Neutrophil (primary cell): ENCODE results near the gene RNF186.
"Not testable (repeated sequence)": the region's sequence is repeated elsewhere in the genome, so short reads cannot be mapped to it uniquely, and the experiment has no call there.

Experiments
- H3K27ac ChIP-seq: fragments of 200-600 bp; sonication (generic); 2 replicates; pipeline ENCODE4 v1.5.1; 2016; ENCODE audit warnings: mild to moderate bottlenecking, moderate library complexity
- H3K27me3 ChIP-seq: fragments of 200-600 bp; sonication (generic); 2 replicates; pipeline ENCODE4 v1.6.0; 2016; ENCODE audit warnings: mild to moderate bottlenecking
- H3K36me3 ChIP-seq: fragments of 200-600 bp; sonication (generic); 2 replicates; pipeline ENCODE4 v1.5.1; 2017
- H3K4me1 ChIP-seq, 2 experiments: fragments of 200-600 bp in 1 of 2; sonication (generic) in 1 of 2; 1 replicate in 1 of 2; 2 replicates in 1 of 2; pipeline versions ENCODE4 v1.5.1 to v1.6.1; 2013 to 2016; ENCODE audit warnings: low read depth in 1 of 2, low read length in 1 of 2, mild to moderate bottlenecking in 1 of 2, moderate library complexity in 1 of 2; ENCODE audit not compliant: control insufficient read depth in 1 of 2, insufficient read depth in 1 of 2
- H3K4me3 ChIP-seq, 2 experiments: fragments of 200-600 bp in 1 of 2; sonication (generic) in 1 of 2; 1 replicate in 1 of 2; 2 replicates in 1 of 2; pipeline ENCODE4 v1.5.1; 2013 to 2016; ENCODE audit warnings: low read depth in 1 of 2, low read length in 1 of 2, mild to moderate bottlenecking in 1 of 2, moderate library complexity in 1 of 2
- H3K9me3 ChIP-seq: fragments of 200-600 bp; sonication (generic); 2 replicates; pipeline ENCODE4 v1.5.1; 2016
- TF ChIP-seq, protein P1 (sequence below): fragments of 200-600 bp; sonication (generic); IDR thresholded peaks from 2 replicates; pipeline ENCODE4 v1.5.1; 2016; ENCODE audit warnings: antibody characterized with exemption

RNF186 gene

DNA sequence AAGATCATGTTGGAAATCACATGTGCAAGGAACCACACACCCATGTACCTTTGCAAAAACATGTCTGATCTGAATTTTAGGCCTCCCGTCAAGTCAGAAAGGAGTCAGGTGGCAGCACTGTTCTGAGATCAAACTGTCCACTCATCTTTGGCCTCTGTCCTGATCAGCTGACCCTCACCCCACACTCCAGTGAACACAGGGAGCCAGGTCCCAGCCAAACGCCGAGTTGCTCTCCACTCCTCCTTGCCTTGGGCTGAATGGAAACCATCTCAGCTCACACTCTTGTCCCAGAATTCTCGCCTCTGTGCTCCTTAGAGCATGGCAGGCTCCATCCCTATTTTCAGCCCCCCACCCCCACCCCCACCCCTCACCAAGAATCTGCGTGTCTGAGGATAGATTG lies 4.6 kb upstream of the RNF186 start:
- Histone ChIP-seq H3K4me3 (no peak overlapping the region), H3K36me3 (no peaks in the 10 kb centered on the region), H3K27me3 (peaks cover 18% of the 10 kb centered on the region), H3K9me3 (no peaks in the 10 kb centered on the region), H3K27ac (no peak overlapping the region), H3K4me1 (no peaks in the 10 kb centered on the region)
- TF ChIP-seq, protein P1, sequence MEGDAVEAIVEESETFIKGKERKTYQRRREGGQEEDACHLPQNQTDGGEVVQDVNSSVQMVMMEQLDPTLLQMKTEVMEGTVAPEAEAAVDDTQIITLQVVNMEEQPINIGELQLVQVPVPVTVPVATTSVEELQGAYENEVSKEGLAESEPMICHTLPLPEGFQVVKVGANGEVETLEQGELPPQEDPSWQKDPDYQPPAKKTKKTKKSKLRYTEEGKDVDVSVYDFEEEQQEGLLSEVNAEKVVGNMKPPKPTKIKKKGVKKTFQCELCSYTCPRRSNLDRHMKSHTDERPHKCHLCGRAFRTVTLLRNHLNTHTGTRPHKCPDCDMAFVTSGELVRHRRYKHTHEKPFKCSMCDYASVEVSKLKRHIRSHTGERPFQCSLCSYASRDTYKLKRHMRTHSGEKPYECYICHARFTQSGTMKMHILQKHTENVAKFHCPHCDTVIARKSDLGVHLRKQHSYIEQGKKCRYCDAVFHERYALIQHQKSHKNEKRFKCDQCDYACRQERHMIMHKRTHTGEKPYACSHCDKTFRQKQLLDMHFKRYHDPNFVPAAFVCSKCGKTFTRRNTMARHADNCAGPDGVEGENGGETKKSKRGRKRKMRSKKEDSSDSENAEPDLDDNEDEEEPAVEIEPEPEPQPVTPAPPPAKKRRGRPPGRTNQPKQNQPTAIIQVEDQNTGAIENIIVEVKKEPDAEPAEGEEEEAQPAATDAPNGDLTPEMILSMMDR: no peak

DNA sequence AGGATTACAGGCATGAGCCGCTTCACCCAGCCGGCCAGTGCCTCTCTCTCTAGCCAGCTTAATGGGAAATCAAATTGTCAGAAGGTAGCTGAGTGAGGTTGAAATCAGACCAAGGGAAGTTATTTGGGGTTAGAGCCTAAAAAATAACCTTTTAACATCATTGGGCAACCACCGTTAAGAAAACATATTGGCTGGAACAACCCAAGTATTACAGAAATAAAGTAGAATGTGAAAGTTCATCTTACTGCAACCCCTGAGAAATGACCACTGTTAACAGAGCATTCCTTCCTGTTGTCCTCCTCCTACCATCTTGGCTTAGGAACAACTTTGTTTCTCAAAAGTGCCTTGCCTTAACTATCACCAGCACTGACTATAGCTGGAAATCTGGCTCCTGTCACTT lies 3.2 kb upstream of the RNF186 start:
- TF ChIP-seq, protein P1: no peak
- no peak overlapping the region for H3K27ac ChIP-seq
- peaks cover 14% of the 10 kb centered on the region for H3K27me3 ChIP-seq
- no peaks in the 10 kb centered on the region for H3K9me3 ChIP-seq
- H3K4me1 ChIP-seq: no peaks in the 10 kb centered on the region
- H3K36me3 ChIP-seq: no peaks in the 10 kb centered on the region
- H3K4me3 ChIP-seq: no peak overlapping the region

DNA sequence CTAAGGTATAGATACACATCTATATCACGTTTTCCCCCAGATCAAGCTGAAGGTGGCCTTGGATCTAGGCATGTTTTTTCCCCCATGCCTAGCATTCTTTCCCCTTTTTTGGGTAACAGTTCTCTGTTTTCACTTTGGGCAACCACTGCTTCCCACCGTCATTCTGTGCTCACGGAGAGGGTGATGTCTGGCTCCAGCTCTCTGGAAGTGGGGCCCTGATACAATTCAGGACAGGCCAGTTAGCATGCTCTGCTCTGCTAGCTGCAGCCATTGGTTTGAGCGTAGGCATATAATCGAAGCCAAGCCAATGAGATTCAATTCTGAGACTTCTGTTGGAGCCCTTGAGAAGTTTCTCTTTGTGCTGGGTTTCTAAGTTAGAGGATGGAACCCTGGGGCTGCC lies 2.1 kb upstream of the RNF186 start:
- H3K4me3 ChIP-seq: no peak overlapping the region
- TF ChIP-seq, protein P1: no peak
- no peak overlapping the region for H3K27ac ChIP-seq
- H3K27me3 ChIP-seq: peaks cover 11% of the 10 kb centered on the region
- no peaks in the 10 kb centered on the region for H3K9me3 ChIP-seq
- no peaks in the 10 kb centered on the region for H3K4me1 ChIP-seq
- H3K36me3 ChIP-seq: no peaks in the 10 kb centered on the region

- not testable (repeated sequence) for H3K4me1 ChIP-seq, H3K27me3 ChIP-seq, H3K27ac ChIP-seq, H3K9me3 ChIP-seq, H3K4me3 ChIP-seq, H3K36me3 ChIP-seq
Observed at GRCh38 chr1:19816737-19817086, 1.6 kb upstream of the RNF186 start.

DNA sequence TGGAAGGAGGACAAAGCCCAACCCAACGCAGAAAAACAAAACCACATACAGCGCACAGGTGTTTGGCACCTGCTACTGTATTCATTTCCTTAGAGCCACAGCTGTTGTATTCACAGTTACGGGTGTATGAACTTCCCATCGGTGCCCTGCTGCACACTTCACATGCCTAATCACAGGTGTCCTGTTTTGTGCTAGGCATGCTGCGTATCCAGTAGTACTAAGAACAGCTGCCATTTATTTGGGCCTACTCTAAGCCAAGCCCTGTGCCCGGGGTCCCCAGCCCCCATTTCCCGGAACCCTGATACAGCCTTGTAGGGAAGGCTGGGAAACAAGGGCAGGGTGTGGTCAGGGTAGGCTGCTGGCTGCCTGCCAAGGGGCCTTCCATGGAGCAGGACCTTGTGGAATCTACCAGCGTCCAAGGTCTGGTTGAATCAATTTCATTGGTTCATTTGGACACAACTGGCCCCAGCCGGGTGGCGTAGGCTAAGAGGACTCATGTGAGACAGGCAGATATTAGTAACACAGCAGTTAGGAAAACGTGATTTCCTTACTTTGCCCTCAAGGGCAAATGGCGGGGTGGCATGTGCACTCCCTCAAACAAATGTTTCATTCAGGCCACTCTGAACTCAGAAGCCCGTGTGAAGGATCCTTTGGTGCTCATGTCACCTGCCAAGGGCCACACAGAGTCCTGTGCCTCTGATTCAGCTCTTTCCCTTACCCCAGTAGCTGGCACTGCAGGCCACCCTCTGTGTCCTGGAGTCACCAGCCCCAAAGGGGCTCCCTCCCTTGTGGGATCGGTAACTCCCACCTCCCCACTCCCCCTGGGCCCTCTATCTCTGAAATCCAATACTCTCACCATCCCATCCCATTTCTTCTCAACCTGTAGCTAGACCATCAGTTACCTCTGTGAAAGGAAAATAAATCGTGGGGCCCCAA lies 986 bp upstream of the RNF186 start:
- TF ChIP-seq, protein P1: no peak
- Histone ChIP-seq H3K27ac (no peak overlapping the region), H3K36me3 (no peaks in the 10 kb centered on the region), H3K9me3 (no peaks in the 10 kb centered on the region), H3K4me3 (no peak overlapping the region), H3K27me3 (no peaks in the 10 kb centered on the region), H3K4me1 (no peaks in the 10 kb centered on the region)

DNA sequence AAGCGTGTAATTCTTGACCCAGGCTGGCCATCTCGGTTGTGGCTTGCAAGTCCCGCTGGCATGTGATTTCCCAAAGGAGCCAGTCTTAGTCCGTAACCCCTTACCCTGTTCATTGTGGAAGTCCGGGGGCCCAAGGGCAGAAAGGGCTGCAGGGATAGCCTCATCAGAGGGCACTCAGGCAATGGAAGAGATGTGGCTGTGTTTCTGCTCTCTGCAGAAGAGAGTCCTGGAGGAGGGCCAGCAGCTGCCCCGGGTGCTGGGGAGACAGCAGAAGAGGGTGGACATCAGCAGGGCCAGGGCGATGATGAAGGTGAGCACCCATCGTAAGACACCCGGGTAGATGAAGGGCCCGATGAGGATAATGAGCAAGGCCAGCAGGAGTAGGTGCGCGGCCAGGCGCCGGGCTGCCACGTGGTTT lies 830 bp downstream of the RNF186 start:
- Histone ChIP-seq H3K27me3 (no peaks in the 10 kb centered on the region), H3K27ac (no peak overlapping the region), H3K4me3 (no peak overlapping the region), H3K4me1 (no peaks in the 10 kb centered on the region), H3K9me3 (no peaks in the 10 kb centered on the region), H3K36me3 (no peaks in the 10 kb centered on the region)
- TF ChIP-seq, protein P1: no peak
